GM23338 (cell line): ENCODE measurements around the gene POLA1. TPM values are rescaled to one million over a fixed set of nuclear protein-coding genes. Genes with fewer than 3 reads are reported as not detected.

Source experiments
- ATAC-seq: fragments of 200-7000 bp; cut with Tn5 transposase; 3 replicates; pipeline ENCODE4 v1.9.1; 2020
- DNase-seq: peaks from one replicate; pipeline ENCODE4 v3.0.0-alpha.2; 2015; ENCODE audit warnings: low spot score
- H2AFZ ChIP-seq: fragments of 200-600 bp; sonication (generic); 2 replicates; pipeline ENCODE4 v1.8.0; 2016; ENCODE audit warnings: antibody characterized with exemption, mild to moderate bottlenecking, moderate library complexity
- H3F3A ChIP-seq: fragments of 200-600 bp; sonication (generic); replicated peaks from 2 replicates; pipeline ENCODE4 v1.8.0; 2017; ENCODE audit warnings: antibody characterized with exemption, mixed run types, low read depth
- H3K27ac ChIP-seq: fragments of 200-600 bp; sonication (generic); 2 replicates; pipeline ENCODE4 v1.6.1; 2016; ENCODE audit warnings: low read depth
- H3K27me3 ChIP-seq: fragments of 200-600 bp; sonication (generic); 2 replicates; pipeline ENCODE4 v1.8.0; 2016; ENCODE audit warnings: mild to moderate bottlenecking, mixed run types, moderate library complexity; ENCODE audit not compliant: insufficient read depth
- H3K36me3 ChIP-seq: fragments of 200-600 bp; sonication (generic); 2 replicates; pipeline ENCODE4 v1.8.0; 2016; ENCODE audit warnings: mild to moderate bottlenecking; ENCODE audit not compliant: insufficient read depth
- H3K4me1 ChIP-seq: fragments of 200-600 bp; sonication (generic); 2 replicates; pipeline ENCODE4 v1.8.0; 2016; ENCODE audit warnings: mild to moderate bottlenecking, moderate library complexity; ENCODE audit not compliant: insufficient read depth
- H3K4me2 ChIP-seq: fragments of 200-600 bp; sonication (generic); 2 replicates; pipeline ENCODE4 v1.7.1; 2017; ENCODE audit warnings: mixed run types
- H3K4me3 ChIP-seq: fragments of 200-600 bp; sonication (generic); 2 replicates; pipeline ENCODE4 v1.6.1; 2016; ENCODE audit warnings: mixed run types
- H3K79me2 ChIP-seq: fragments of 200-600 bp; sonication (generic); replicated peaks from 2 replicates; pipeline ENCODE4 v1.8.0; 2017; ENCODE audit warnings: mild to moderate bottlenecking; ENCODE audit not compliant: insufficient read depth
- H3K9me2 ChIP-seq: fragments of 200-600 bp; sonication (generic); 2 replicates; pipeline ENCODE4 v1.8.0; 2017; ENCODE audit not compliant: insufficient read depth
- H4K20me1 ChIP-seq: fragments of 200-600 bp; sonication (generic); replicated peaks from 2 replicates; pipeline ENCODE4 v1.8.0; 2017; ENCODE audit warnings: mild to moderate bottlenecking; ENCODE audit not compliant: insufficient read depth
- H3K27ac Mint-ChIP-seq: 2 replicates; pipeline ENCODE4 v1.8.0; 2020; ENCODE audit warnings: inconsistent platforms, mild to moderate bottlenecking, moderate library complexity, mixed read lengths
- H3K27me3 Mint-ChIP-seq: 3 replicates; pipeline ENCODE4 v1.8.0; 2022; ENCODE audit warnings: low read depth, mild to moderate bottlenecking, moderate library complexity, mixed read lengths, inconsistent platforms; ENCODE audit not compliant: insufficient read depth, poor library complexity
- H3K36me3 Mint-ChIP-seq: 3 replicates; pipeline ENCODE4 v1.8.0; 2021; ENCODE audit warnings: low read depth, mild to moderate bottlenecking, inconsistent platforms, moderate library complexity, mixed read lengths
- H3K4me1 Mint-ChIP-seq: 3 replicates; pipeline ENCODE4 v1.8.0; 2020; ENCODE audit warnings: mild to moderate bottlenecking, inconsistent platforms, mixed read lengths
- H3K4me3 Mint-ChIP-seq: 3 replicates; pipeline ENCODE4 v1.8.0; 2021; ENCODE audit warnings: moderate library complexity, mild to moderate bottlenecking, inconsistent platforms, mixed read lengths
- H3K9me3 Mint-ChIP-seq: 3 replicates; pipeline ENCODE4 v1.8.0; 2020; ENCODE audit warnings: moderate library complexity, mild to moderate bottlenecking, inconsistent platforms, mixed read lengths
- CREB1 ChIP-seq: fragments of 250-450 bp; sonication (Bioruptor Pico); IDR thresholded peaks from 2 replicates; pipeline ENCODE4 v1.5.0; 2020; ENCODE audit warnings: low read depth, mild to moderate bottlenecking, moderate library complexity
- EZH2 ChIP-seq: fragments of 200-600 bp; sonication (generic); IDR thresholded peaks from one replicate; pipeline ENCODE4 v1.8.0; 2017; ENCODE audit warnings: antibody characterized with exemption, mild to moderate bottlenecking, low read depth; ENCODE audit not compliant: unreplicated experiment
- EZH2phosphoT487 ChIP-seq: fragments of 200-600 bp; sonication (generic); IDR thresholded peaks from one replicate; pipeline ENCODE4 v1.8.1; 2018; ENCODE audit warnings: antibody characterized with exemption; ENCODE audit not compliant: unreplicated experiment
- JUNB ChIP-seq: IDR thresholded peaks from one replicate; pipeline ENCODE4 v1.6.1; 2016; ENCODE audit warnings: antibody characterized with exemption; ENCODE audit not compliant: unreplicated experiment
- NANOG ChIP-seq: IDR thresholded peaks from 2 replicates; pipeline ENCODE4 v1.6.1; 2016; ENCODE audit warnings: antibody characterized with exemption, borderline replicate concordance
- POLR2AphosphoS5 ChIP-seq: IDR thresholded peaks from 2 replicates; pipeline ENCODE4 v1.6.1; 2016; ENCODE audit warnings: antibody characterized with exemption, low read depth
- STAT1 ChIP-seq: IDR thresholded peaks from one replicate; pipeline ENCODE4 v1.6.1; 2016; ENCODE audit warnings: antibody characterized with exemption; ENCODE audit not compliant: unreplicated experiment
- ZNF114 ChIP-seq: fragments of 250-450 bp; sonication (Bioruptor Pico); IDR thresholded peaks from 2 replicates; pipeline ENCODE4 v1.5.0; 2020; ENCODE audit warnings: mild to moderate bottlenecking, moderate library complexity
- ZNF331 ChIP-seq: fragments of 250-450 bp; sonication (Bioruptor Pico); IDR thresholded peaks from 2 replicates; pipeline ENCODE4 v1.5.0; 2020; ENCODE audit warnings: low read depth, mild to moderate bottlenecking, moderate library complexity
- polyA plus RNA-seq: library from polyadenylated mRNA; unstranded; fragments of >200 nt; fragmentation: Nextera tagmentation; extraction: Ambion mirVana; gene quantifications from 2 replicates; pipeline ENCODE4 v1.2.1, GENCODE V29; 2016
- total RNA-seq: library from RNA; depleted of rRNA; stranded (reverse); fragments of >200 nt; shearing (Covaris generic); gene quantifications from 2 replicates; pipeline ENCODE4 v1.2.3, GENCODE V29; 2014
- TF ChIP-seq, protein P1 (sequence below), 2 experiments: fragments of 200-600 bp in 1 of 2; sonication (generic) in 1 of 2; conservative IDR thresholded peaks; 2 replicates each; pipeline versions ENCODE4 v1.5.1 to v1.6.1; 2016 to 2017; ENCODE audit warnings: antibody characterized with exemption in 2 of 2, low read depth in 2 of 2, mild to moderate bottlenecking in 2 of 2, moderate library complexity in 1 of 2
- TF ChIP-seq, protein P2 (sequence below): IDR thresholded peaks from one replicate; pipeline ENCODE4 v1.6.1; 2018; ENCODE audit warnings: antibody characterized with exemption; ENCODE audit not compliant: unreplicated experiment
- TF ChIP-seq, protein P3 (sequence below): IDR thresholded peaks from 2 replicates; pipeline ENCODE4 v1.6.1; 2016; ENCODE audit warnings: antibody characterized with exemption
- TF ChIP-seq, protein P4 (sequence below): fragments of 250-450 bp; sonication (Bioruptor Pico); IDR thresholded peaks from 2 replicates; pipeline ENCODE4 v1.5.0; 2020; ENCODE audit warnings: mild to moderate bottlenecking, moderate library complexity

The POLA1 gene
- total and polyA plus RNA-seq, 2 experiments from 2014 or later, result 12.6 to 36.6 TPM

DNA sequence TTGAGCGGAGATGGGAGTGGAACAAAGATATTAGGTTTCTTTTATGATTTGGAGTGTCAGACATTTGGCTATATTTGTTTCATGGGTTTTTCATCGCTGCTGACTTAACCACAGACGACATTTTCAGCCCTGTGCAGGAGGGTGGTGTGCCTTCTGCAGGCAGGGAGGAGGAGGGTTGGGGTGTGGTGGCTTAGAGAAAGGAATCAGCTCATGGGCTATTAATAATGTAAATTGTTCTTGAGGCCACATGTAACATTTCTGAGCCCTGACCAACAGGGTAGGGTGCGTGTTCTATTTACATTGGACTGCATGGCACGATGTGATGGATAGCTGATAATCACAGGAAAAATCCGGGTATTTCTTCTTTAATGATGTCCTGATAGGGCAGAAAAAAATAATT is 67.6 kb downstream of the POLA1 start:
- no peaks in the 10 kb centered on the region for H3K4me1 Mint-ChIP-seq
- H3K4me3 Mint-ChIP-seq, result no peak overlapping the region
- ATAC-seq (no peak), DNase-seq (no peak)
- Histone ChIP-seq H3F3A (no peaks in the 10 kb centered on the region), H4K20me1 (no peaks in the 10 kb centered on the region), H3K4me3 (no peak overlapping the region), H3K4me1 (no peaks in the 10 kb centered on the region), H3K9me2 (no peaks in the 10 kb centered on the region), H3K36me3 (no peaks in the 10 kb centered on the region; the same call in 1 of the 2 replicates), H2AFZ (no peak overlapping the region), H3K27me3 (no peaks in the 10 kb centered on the region), H3K4me2 (no peak overlapping the region), H3K27ac (no peak overlapping the region), H3K79me2 (no peaks in the 10 kb centered on the region)
- no peak overlapping the region for H3K27ac Mint-ChIP-seq
- no peaks in the 10 kb centered on the region for H3K9me3 Mint-ChIP-seq
- peaks cover 3% of the 10 kb centered on the region for H3K27me3 Mint-ChIP-seq
- TF ChIP-seq, protein P1, sequence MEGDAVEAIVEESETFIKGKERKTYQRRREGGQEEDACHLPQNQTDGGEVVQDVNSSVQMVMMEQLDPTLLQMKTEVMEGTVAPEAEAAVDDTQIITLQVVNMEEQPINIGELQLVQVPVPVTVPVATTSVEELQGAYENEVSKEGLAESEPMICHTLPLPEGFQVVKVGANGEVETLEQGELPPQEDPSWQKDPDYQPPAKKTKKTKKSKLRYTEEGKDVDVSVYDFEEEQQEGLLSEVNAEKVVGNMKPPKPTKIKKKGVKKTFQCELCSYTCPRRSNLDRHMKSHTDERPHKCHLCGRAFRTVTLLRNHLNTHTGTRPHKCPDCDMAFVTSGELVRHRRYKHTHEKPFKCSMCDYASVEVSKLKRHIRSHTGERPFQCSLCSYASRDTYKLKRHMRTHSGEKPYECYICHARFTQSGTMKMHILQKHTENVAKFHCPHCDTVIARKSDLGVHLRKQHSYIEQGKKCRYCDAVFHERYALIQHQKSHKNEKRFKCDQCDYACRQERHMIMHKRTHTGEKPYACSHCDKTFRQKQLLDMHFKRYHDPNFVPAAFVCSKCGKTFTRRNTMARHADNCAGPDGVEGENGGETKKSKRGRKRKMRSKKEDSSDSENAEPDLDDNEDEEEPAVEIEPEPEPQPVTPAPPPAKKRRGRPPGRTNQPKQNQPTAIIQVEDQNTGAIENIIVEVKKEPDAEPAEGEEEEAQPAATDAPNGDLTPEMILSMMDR (conservative IDR thresholded peaks at IDR 0.05; ENCODE audit: low read depth in 2 of 2), result no peak
- TF ChIP-seq, protein P2, sequence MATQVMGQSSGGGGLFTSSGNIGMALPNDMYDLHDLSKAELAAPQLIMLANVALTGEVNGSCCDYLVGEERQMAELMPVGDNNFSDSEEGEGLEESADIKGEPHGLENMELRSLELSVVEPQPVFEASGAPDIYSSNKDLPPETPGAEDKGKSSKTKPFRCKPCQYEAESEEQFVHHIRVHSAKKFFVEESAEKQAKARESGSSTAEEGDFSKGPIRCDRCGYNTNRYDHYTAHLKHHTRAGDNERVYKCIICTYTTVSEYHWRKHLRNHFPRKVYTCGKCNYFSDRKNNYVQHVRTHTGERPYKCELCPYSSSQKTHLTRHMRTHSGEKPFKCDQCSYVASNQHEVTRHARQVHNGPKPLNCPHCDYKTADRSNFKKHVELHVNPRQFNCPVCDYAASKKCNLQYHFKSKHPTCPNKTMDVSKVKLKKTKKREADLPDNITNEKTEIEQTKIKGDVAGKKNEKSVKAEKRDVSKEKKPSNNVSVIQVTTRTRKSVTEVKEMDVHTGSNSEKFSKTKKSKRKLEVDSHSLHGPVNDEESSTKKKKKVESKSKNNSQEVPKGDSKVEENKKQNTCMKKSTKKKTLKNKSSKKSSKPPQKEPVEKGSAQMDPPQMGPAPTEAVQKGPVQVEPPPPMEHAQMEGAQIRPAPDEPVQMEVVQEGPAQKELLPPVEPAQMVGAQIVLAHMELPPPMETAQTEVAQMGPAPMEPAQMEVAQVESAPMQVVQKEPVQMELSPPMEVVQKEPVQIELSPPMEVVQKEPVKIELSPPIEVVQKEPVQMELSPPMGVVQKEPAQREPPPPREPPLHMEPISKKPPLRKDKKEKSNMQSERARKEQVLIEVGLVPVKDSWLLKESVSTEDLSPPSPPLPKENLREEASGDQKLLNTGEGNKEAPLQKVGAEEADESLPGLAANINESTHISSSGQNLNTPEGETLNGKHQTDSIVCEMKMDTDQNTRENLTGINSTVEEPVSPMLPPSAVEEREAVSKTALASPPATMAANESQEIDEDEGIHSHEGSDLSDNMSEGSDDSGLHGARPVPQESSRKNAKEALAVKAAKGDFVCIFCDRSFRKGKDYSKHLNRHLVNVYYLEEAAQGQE, result no peak
- TF ChIP-seq, protein P3, sequence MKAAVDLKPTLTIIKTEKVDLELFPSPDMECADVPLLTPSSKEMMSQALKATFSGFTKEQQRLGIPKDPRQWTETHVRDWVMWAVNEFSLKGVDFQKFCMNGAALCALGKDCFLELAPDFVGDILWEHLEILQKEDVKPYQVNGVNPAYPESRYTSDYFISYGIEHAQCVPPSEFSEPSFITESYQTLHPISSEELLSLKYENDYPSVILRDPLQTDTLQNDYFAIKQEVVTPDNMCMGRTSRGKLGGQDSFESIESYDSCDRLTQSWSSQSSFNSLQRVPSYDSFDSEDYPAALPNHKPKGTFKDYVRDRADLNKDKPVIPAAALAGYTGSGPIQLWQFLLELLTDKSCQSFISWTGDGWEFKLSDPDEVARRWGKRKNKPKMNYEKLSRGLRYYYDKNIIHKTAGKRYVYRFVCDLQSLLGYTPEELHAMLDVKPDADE, result no peak
- TF ChIP-seq EZH2 (no peak), POLR2AphosphoS5 (no peak), EZH2phosphoT487 (no peak), JUNB (no peak), ZNF114 (CRISPR knock-in tag) (no peak), NANOG (no peak), CREB1 (no peak), STAT1 (no peak), ZNF331 (CRISPR knock-in tag) (no peak)
- TF ChIP-seq, protein P4, sequence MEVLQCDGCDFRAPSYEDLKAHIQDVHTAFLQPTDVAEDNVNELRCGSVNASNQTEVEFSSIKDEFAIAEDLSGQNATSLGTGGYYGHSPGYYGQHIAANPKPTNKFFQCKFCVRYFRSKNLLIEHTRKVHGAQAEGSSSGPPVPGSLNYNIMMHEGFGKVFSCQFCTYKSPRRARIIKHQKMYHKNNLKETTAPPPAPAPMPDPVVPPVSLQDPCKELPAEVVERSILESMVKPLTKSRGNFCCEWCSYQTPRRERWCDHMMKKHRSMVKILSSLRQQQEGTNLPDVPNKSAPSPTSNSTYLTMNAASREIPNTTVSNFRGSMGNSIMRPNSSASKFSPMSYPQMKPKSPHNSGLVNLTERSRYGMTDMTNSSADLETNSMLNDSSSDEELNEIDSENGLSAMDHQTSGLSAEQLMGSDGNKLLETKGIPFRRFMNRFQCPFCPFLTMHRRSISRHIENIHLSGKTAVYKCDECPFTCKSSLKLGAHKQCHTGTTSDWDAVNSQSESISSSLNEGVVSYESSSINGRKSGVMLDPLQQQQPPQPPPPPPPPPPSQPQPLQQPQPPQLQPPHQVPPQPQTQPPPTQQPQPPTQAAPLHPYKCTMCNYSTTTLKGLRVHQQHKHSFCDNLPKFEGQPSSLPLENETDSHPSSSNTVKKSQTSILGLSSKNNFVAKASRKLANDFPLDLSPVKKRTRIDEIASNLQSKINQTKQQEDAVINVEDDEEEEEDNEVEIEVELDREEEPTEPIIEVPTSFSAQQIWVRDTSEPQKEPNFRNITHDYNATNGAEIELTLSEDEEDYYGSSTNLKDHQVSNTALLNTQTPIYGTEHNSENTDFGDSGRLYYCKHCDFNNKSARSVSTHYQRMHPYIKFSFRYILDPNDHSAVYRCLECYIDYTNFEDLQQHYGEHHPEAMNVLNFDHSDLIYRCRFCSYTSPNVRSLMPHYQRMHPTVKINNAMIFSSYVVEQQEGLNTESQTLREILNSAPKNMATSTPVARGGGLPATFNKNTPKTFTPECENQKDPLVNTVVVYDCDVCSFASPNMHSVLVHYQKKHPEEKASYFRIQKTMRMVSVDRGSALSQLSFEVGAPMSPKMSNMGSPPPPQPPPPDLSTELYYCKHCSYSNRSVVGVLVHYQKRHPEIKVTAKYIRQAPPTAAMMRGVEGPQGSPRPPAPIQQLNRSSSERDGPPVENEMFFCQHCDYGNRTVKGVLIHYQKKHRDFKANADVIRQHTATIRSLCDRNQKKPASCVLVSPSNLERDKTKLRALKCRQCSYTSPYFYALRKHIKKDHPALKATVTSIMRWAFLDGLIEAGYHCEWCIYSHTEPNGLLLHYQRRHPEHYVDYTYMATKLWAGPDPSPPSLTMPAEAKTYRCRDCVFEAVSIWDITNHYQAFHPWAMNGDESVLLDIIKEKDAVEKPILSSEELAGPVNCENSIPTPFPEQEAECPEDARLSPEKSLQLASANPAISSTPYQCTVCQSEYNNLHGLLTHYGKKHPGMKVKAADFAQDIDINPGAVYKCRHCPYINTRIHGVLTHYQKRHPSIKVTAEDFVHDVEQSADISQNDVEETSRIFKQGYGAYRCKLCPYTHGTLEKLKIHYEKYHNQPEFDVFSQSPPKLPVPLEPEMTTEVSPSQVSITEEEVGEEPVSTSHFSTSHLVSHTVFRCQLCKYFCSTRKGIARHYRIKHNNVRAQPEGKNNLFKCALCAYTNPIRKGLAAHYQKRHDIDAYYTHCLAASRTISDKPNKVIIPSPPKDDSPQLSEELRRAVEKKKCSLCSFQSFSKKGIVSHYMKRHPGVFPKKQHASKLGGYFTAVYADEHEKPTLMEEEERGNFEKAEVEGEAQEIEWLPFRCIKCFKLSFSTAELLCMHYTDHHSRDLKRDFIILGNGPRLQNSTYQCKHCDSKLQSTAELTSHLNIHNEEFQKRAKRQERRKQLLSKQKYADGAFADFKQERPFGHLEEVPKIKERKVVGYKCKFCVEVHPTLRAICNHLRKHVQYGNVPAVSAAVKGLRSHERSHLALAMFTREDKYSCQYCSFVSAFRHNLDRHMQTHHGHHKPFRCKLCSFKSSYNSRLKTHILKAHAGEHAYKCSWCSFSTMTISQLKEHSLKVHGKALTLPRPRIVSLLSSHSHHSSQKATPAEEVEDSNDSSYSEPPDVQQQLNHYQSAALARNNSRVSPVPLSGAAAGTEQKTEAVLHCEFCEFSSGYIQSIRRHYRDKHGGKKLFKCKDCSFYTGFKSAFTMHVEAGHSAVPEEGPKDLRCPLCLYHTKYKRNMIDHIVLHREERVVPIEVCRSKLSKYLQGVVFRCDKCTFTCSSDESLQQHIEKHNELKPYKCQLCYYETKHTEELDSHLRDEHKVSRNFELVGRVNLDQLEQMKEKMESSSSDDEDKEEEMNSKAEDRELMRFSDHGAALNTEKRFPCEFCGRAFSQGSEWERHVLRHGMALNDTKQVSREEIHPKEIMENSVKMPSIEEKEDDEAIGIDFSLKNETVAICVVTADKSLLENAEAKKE (CRISPR knock-in tag), result no peak
- H3K36me3 Mint-ChIP-seq, result peaks cover 41% of the 10 kb centered on the region
